ENCODE results near the gene CHRND.

CHRND gene

GRCh38 chr2:232576995-232577394 lies 51.0 kb downstream of the CHRND start:
- DNase-seq, result no peak

GRCh38 chr2:232577841-232578240 lies 51.9 kb downstream of the CHRND start:
- no peak for DNase-seq

- no peak for DNase-seq
Observed at GRCh38 chr2:232578626-232579025, 52.7 kb downstream of the CHRND start.

- no peak for DNase-seq
Observed at GRCh38 chr2:232580648-232580981, 54.7 kb downstream of the CHRND start.

- no peak for DNase-seq
Observed at GRCh38 chr2:232581725-232582124, 55.8 kb downstream of the CHRND start.

GRCh38 chr2:232584238-232584637 lies 58.3 kb downstream of the CHRND start:
- no peak for DNase-seq

Measured in DMS79 treated with DMSO at 0.1 percent for 48 hours (cell line).